Stimulated activated naive CD8-positive, alpha-beta T cell treated with anti-CD3 and anti-CD28 coated beads, Interleukin-15, amount 100 ng/mL, for 72 hours (primary cell): ENCODE measurements around the gene ZNF423.
A peak's percentile ranks its signal among the peaks of the same experiment; 100 is the strongest.

Experiments
- ATAC-seq: fragments of 150-1000 bp; cut with Tn5 transposase; 2 replicates; pipeline ENCODE4 v1.10.0; 2021; ENCODE audit warnings: mild to moderate bottlenecking, moderate library complexity
- DNase-seq, 2 donors: peaks; one replicate each; pipeline ENCODE4 v3.0.0; 2021 to 2022
- H3K27ac Mint-ChIP-seq, 2 donors: one replicate each; pipeline ENCODE4 v1.8.0; 2022; ENCODE audit warnings: mild to moderate bottlenecking in 2 of 2, mixed read lengths in 2 of 2, moderate library complexity in 2 of 2
- H3K27me3 Mint-ChIP-seq: one replicate; pipeline ENCODE4 v1.8.0; 2022; ENCODE audit warnings: mixed read lengths
- H3K4me1 Mint-ChIP-seq: one replicate; pipeline ENCODE4 v1.8.0; 2022; ENCODE audit warnings: mild to moderate bottlenecking, mixed read lengths
- H3K4me3 Mint-ChIP-seq, 2 donors: one replicate each; pipeline ENCODE4 v1.8.0; 2022; ENCODE audit warnings: mild to moderate bottlenecking in 2 of 2, mixed read lengths in 2 of 2, moderate library complexity in 1 of 2
- H3K9me3 Mint-ChIP-seq, 2 donors: one replicate each; pipeline ENCODE4 v1.8.0; 2022; ENCODE audit warnings: mixed read lengths in 2 of 2

ZNF423 gene

DNA sequence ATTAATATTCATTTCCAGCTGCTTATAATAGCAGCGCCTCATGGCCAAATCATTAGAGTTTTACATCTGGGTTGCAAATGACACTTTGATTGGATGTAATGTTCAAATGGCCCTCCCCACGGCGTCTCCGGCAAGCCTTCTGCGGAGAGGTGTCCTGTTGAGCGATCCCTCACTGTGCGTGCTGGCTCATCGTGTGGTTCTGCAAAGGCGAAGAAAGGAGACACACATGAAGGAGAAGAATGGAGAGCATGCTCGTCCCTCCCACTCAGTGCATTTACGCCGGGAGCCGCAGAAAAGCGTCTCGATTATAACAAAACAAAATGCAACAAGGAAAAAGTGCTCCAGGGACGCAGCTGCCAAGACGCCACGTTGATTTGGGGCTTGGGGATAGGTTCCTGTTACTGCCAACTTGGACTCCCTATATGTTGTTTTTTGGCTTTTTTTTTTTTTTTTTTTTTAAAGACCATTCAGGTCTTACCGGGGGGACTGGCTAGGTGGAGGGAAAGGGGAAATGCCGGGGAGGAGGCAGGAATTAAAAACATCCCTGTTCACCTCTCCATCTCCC, 364.7 kb downstream of the ZNF423 start:
- no peaks in the 10 kb centered on the region for H3K27me3 Mint-ChIP-seq
- H3K4me3 Mint-ChIP-seq, result no peak overlapping the region
- H3K4me1 Mint-ChIP-seq, result peaks cover 5% of the 10 kb centered on the region
- no peak for DNase-seq
- no peak overlapping the region for H3K27ac Mint-ChIP-seq
- H3K9me3 Mint-ChIP-seq, result no peaks in the 10 kb centered on the region
- no peak for ATAC-seq

DNA sequence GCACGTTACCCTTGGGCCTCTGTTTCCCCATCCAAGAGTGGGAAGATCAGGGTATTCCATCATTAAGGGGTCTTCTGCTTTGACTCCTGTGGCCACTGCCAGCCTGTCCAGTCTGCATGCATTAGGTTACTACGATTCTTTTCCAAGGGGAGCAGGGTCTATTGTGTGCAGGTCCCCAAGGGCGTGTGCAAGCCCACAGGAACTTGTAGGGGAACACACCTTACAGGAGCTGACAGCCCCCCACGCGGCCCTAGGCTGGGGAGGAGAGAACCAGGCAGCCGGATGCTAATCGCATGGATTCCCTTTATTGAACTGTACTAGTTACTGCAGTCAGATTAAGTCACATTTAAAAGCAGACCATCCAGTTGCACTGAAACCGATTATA, 365.6 kb downstream of the ZNF423 start:
- no peak overlapping the region for H3K4me3 Mint-ChIP-seq
- H3K27ac Mint-ChIP-seq, result no peak overlapping the region
- peaks cover 0 to 4% of the 10 kb centered on the region in 2 donors for H3K9me3 Mint-ChIP-seq
- no peaks in the 10 kb centered on the region for H3K27me3 Mint-ChIP-seq
- ATAC-seq (no peak), DNase-seq (no peak)
- peaks cover 5% of the 10 kb centered on the region for H3K4me1 Mint-ChIP-seq

GRCh38 chr16:49489686-49490320, 366.1 kb downstream of the ZNF423 start:
- H3K27ac Mint-ChIP-seq, result no peak overlapping the region

DNA sequence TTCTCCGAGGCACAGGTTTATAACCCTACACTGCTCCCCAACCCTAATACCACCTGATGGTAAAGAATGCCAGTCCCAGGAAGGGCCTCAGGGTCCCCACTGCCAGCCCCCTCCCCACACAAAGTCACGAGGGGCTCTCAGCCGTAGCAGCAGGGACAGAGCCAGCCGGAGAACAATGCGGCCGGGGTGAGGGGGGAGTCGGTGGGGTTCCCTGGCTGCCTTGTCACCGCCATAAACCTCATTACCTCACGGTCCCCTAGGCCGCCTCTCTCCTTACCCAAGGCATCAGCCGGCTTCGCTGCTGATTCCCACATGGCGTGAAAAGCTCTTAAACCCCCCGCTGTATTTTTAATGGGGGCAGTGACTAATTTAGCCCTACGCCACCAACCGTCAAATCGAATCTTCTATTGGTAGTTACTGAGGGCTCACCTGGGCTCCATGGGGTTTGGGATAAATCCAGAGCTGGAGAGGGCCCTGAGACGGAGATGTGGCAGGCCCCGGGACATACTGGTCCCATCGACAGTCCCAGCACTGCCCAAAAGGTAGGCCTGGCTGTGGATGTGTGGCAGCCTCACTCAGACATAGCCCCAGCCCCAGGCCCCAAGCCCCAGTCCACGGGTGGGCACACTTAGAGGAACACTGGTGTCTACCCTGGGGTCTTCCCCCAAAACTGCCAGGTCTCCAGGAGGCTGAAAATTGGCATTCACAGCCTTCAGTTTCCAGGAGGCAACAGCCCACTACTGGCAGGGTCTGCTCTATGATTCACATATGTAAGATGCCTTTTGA, 367.0 kb downstream of the ZNF423 start:
- Mint-ChIP-seq H3K27me3 (no peaks in the 10 kb centered on the region), H3K4me3 (no peak overlapping the region), H3K27ac (no peak overlapping the region), H3K9me3 (peaks cover 0 to 4% of the 10 kb centered on the region in 2 donors), H3K4me1 (peaks cover 5% of the 10 kb centered on the region)
- ATAC-seq (no peak), DNase-seq (no peak)

More at GRCh38 chr16:49489686-49490320, 366.1 kb downstream of the ZNF423 start:
- no peaks in the 10 kb centered on the region for H3K27me3 Mint-ChIP-seq
- peaks cover 0 to 4% of the 10 kb centered on the region in 2 donors for H3K9me3 Mint-ChIP-seq
- no peak for DNase-seq
- no peak overlapping the region for H3K4me3 Mint-ChIP-seq
- peaks cover 5% of the 10 kb centered on the region for H3K4me1 Mint-ChIP-seq
- no peak for ATAC-seq

DNA sequence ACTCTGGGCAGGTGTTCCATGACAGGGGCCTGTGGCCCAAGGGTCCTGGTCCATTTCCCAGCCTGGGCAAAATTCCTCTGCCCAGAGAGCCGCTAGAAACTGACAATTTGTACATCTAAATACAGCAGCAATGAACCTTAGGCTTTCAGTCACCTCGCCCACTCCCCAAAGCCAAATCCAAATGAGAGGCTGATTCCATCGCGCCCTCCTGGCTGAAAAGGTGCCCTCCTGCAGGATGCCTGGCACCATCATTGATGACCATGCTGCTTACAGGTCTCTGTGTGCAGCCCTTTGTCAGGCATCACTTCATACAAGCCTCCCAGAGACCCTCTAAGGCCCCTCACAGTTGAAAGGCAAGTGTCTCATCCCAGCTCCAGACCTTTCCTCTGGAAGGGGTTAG, 367.6 kb downstream of the ZNF423 start:
- Mint-ChIP-seq H3K4me1 (peaks cover 6% of the 10 kb centered on the region), H3K27me3 (peaks cover under 1% of the 10 kb centered on the region), H3K9me3 (peaks cover 0 to 4% of the 10 kb centered on the region in 2 donors), H3K4me3 (no peak overlapping the region), H3K27ac (no peak overlapping the region)
- no peak for DNase-seq
- no peak for ATAC-seq

DNA sequence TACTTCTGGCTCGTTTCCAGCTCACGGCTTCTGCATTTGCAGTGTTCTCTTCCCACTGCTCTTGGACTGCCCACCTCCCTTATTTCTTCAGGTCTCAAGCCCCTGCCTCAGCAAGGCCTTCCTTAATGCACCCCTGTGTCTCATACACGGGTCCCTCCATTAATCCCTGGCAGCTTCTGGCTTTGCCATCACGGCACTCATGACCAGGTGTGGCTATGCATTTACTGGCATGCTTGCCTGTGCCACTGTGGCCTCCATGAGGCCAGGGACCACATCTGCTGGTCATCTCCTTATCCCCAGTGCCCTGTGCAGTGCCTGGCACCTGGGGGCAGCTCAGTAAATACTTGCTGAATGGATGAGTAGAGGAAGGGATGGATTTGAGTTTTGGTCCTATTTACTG, 368.2 kb downstream of the ZNF423 start:
- peaks cover 0 to 4% of the 10 kb centered on the region in 2 donors for H3K9me3 Mint-ChIP-seq
- ATAC-seq (no peak), DNase-seq (no peak)
- H3K4me3 Mint-ChIP-seq, result no peak overlapping the region
- H3K27me3 Mint-ChIP-seq, result peaks cover 6% of the 10 kb centered on the region
- H3K27ac Mint-ChIP-seq, result no peak overlapping the region
- H3K4me1 Mint-ChIP-seq, result peaks cover 12% of the 10 kb centered on the region

DNA sequence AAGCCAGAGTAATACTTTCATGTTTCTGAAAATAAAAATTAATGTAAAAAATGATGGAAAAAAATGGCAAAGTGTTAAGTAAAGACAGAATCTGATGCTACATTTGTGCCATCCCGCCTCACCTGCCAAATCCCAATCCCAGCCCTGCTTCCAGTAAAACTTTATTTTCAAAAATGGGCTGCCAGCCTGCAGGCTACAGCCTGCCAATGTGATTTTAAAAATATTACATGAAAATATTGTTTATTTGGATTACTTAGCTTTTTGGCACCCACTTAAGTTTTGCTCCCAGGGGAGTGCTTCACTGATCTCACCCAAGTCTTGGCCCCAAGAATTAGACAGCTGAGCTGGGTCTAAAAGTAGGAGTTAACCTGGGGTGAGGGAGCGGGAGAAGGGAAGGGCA, 369.5 kb downstream of the ZNF423 start:
- DNase-seq, result no peak
- H3K27ac Mint-ChIP-seq, result no peak overlapping the region
- no peak overlapping the region for H3K4me3 Mint-ChIP-seq

GRCh38 chr16:49485663-49486062, 370.2 kb downstream of the ZNF423 start:
- no peak overlapping the region for H3K4me3 Mint-ChIP-seq
- H3K27ac Mint-ChIP-seq, result no peak overlapping the region
- DNase-seq (no peak), ATAC-seq (no peak)
- peaks cover 0 to 4% of the 10 kb centered on the region in 2 donors for H3K9me3 Mint-ChIP-seq
- peaks cover 11% of the 10 kb centered on the region for H3K27me3 Mint-ChIP-seq
- H3K4me1 Mint-ChIP-seq, result peaks cover 10% of the 10 kb centered on the region

More for the DNA sequence above, 369.5 kb downstream of the ZNF423 start:
- no peak for ATAC-seq
- Mint-ChIP-seq H3K9me3 (peaks cover 0 to 4% of the 10 kb centered on the region in 2 donors), H3K4me1 (peaks cover 10% of the 10 kb centered on the region), H3K27me3 (peaks cover 11% of the 10 kb centered on the region)

DNA sequence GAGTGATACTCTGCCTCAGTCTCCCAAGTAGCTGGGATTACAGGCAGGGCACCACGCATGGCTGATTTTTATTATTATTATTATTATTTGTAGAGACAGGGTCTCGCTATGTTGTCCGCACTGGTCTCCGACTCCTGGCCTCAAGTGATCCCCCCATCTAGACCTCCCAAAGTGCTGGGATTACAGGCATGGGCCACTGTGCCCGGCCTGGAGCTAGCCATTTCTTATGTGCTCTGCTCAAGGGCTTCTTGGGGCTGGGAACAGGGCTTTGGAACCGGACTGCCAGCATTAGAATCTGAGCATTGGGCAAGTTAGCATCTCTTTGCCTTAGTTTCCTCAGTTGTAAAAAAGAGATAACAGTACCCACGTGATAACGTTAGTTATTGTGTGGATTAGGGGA, 371.0 kb downstream of the ZNF423 start:
- Mint-ChIP-seq H3K4me1 (peaks cover 10% of the 10 kb centered on the region), H3K4me3 (peak overlapping the region in 1 of 2 donors; percentile 52), H3K27me3 (peaks cover 11% of the 10 kb centered on the region), H3K9me3 (peaks cover 0 to 4% of the 10 kb centered on the region in 2 donors), H3K27ac (no peak overlapping the region)
- ATAC-seq (no peak), DNase-seq (no peak)

DNA sequence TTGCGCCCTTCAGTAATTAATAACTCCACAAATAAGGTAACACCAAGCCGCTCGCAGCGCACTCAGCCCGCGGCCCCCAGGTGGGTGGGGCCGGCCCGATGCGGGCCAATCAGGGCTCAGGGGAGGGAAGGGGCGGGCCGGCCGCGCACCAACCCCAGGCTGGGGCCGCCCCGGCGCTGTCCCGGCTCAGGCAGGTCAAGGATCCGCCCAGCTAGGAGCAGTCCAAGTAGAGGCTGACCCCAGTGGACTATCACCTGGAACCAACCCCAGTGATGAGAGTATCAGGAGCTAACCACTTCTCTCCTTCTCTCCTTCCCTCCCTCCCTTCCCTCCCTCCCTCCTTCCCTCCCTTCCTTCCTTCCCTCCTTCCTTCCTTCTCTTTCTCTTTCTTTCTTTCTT, 371.5 kb downstream of the ZNF423 start:
- ATAC-seq, result peak; percentile 81
- DNase-seq, result no peak
- H3K27ac Mint-ChIP-seq, result no peak overlapping the region
- peak overlapping the region in 1 of 2 donors; percentile 52 for H3K4me3 Mint-ChIP-seq
- peaks cover 10% of the 10 kb centered on the region for H3K4me1 Mint-ChIP-seq
- H3K9me3 Mint-ChIP-seq, result peaks cover 0 to 4% of the 10 kb centered on the region in 2 donors
- peaks cover 11% of the 10 kb centered on the region for H3K27me3 Mint-ChIP-seq

GRCh38 chr16:49483651-49484450, 372.1 kb downstream of the ZNF423 start:
- Mint-ChIP-seq H3K9me3 (peaks cover 0 to 4% of the 10 kb centered on the region in 2 donors), H3K4me3 (no peak overlapping the region), H3K27ac (no peak overlapping the region), H3K27me3 (peaks cover 11% of the 10 kb centered on the region), H3K4me1 (peaks cover 10% of the 10 kb centered on the region)
- ATAC-seq (no peak), DNase-seq (no peak)

GRCh38 chr16:49483251-49483650, 372.7 kb downstream of the ZNF423 start:
- Mint-ChIP-seq H3K4me3 (no peak overlapping the region), H3K27ac (no peak overlapping the region)
- no peak for DNase-seq

GRCh38 chr16:49482690-49483089, 373.2 kb downstream of the ZNF423 start:
- H3K4me3 Mint-ChIP-seq, result no peak overlapping the region
- H3K9me3 Mint-ChIP-seq, result peaks cover 0 to 4% of the 10 kb centered on the region in 2 donors
- peaks cover 11% of the 10 kb centered on the region for H3K27me3 Mint-ChIP-seq
- ATAC-seq (no peak), DNase-seq (no peak)
- no peak overlapping the region for H3K27ac Mint-ChIP-seq
- H3K4me1 Mint-ChIP-seq, result peaks cover 10% of the 10 kb centered on the region

More at GRCh38 chr16:49483251-49483650, 372.7 kb downstream of the ZNF423 start:
- peaks cover 10% of the 10 kb centered on the region for H3K4me1 Mint-ChIP-seq
- H3K27me3 Mint-ChIP-seq, result peaks cover 11% of the 10 kb centered on the region
- peaks cover 0 to 4% of the 10 kb centered on the region in 2 donors for H3K9me3 Mint-ChIP-seq
- no peak for ATAC-seq

GRCh38 chr16:49478616-49479015, 377.3 kb downstream of the ZNF423 start:
- Mint-ChIP-seq H3K27me3 (peaks cover 11% of the 10 kb centered on the region), H3K27ac (no peak overlapping the region), H3K4me3 (no peak overlapping the region), H3K4me1 (peaks cover 10% of the 10 kb centered on the region), H3K9me3 (no peaks in the 10 kb centered on the region)
- no peak for ATAC-seq
- no peak for DNase-seq

DNA sequence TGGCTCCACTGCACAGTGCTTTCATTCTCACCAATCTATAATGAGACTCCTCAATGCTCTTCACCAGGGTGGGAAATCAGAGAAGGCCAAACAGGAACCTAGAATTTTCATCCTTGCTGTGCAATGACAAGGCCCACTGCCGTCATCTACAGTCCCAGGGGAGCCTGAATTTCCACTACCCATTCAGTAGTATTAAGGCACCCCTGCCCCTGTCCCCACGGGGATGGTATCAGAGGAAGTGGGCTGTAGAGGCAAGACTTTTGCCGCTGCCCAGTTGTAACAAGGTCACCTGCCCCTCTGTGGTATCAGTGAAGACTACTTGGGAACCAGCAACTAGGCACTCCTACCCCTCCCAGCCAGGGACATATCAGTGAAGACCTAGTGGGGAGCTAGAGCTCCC, 377.8 kb downstream of the ZNF423 start:
- Mint-ChIP-seq H3K4me3 (no peak overlapping the region), H3K27me3 (peaks cover 8% of the 10 kb centered on the region), H3K27ac (no peak overlapping the region), H3K9me3 (no peaks in the 10 kb centered on the region), H3K4me1 (peaks cover 8% of the 10 kb centered on the region)
- ATAC-seq (no peak), DNase-seq (no peak)
